GM21786 (cell line): ENCODE data around the gene GOLGA2.

Experiments
- ATAC-seq: cut with Tn5 transposase; IDR thresholded peaks from one replicate; pipeline ENCODE4 v1.9.1; 2021; ENCODE audit not compliant: unreplicated experiment

The GOLGA2 gene

DNA sequence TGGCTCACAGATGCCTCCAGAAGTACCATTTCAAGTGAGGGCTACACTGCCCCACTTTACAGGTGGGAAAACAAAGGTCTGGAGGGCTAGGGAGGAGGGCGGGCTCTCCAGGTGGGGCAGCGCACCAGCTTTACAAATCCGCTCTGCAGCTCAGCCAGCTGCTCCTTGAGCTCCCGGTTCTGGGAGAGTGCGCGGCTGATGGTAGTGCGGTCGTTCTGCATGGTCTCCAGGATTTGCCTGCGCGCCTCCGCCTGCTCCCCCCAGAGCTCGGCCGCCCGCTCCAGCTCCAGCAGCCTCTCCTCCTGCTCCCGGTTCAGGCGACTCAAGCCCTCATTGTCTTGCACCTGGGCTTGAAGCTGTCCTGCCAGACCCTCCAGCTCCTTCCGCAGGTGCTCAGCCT is 15.5 kb downstream of the GOLGA2 start:
- ATAC-seq, result no peak

DNA sequence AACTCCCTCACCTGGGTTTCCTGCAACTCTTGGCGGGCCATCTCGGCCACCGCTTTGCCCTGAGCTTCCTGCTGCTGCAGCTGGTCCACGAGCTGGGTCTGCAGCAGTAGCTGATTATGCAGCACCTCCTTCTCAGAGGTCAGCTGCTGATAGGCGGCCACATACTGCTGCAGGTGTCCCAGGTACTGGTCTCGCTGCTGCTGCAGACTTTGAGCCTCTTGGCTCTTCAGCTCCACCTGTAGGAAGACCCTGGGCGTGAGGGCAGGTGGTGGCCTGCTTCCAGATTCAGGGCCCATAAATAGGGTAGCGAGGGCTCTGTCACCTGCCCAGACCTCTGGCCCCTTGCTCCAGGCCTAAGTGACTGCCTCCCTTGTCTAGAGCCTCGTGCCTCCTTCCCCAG is 16.7 kb downstream of the GOLGA2 start:
- ATAC-seq, result no peak

GRCh38 chr9:128258326-128258725 is 17.5 kb downstream of the GOLGA2 start:
- ATAC-seq, result no peak

DNA sequence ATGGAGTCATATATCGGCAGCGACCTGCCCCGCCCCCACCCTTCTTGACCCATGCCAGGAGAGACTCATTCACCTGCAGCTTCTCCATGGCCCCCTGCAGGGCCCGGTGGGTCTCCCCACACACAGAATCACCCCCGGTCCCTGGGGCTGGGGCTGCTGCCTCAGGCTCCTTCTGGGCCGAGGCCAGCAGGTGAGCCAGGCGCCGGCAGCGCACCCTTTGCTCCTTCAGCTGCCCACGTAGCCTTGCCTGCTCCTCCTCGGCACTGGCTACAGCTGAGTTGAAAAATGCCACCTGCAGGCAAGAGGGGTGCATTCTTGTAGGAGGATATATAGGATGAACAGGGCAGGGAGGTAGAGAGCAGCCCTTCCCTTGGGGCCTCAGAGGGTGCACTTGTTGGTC is 17.9 kb downstream of the GOLGA2 start:
- no peak for ATAC-seq

- ATAC-seq, result no peak
Measured at GRCh38 chr9:128257086-128257825, 18.6 kb downstream of the GOLGA2 start.

DNA sequence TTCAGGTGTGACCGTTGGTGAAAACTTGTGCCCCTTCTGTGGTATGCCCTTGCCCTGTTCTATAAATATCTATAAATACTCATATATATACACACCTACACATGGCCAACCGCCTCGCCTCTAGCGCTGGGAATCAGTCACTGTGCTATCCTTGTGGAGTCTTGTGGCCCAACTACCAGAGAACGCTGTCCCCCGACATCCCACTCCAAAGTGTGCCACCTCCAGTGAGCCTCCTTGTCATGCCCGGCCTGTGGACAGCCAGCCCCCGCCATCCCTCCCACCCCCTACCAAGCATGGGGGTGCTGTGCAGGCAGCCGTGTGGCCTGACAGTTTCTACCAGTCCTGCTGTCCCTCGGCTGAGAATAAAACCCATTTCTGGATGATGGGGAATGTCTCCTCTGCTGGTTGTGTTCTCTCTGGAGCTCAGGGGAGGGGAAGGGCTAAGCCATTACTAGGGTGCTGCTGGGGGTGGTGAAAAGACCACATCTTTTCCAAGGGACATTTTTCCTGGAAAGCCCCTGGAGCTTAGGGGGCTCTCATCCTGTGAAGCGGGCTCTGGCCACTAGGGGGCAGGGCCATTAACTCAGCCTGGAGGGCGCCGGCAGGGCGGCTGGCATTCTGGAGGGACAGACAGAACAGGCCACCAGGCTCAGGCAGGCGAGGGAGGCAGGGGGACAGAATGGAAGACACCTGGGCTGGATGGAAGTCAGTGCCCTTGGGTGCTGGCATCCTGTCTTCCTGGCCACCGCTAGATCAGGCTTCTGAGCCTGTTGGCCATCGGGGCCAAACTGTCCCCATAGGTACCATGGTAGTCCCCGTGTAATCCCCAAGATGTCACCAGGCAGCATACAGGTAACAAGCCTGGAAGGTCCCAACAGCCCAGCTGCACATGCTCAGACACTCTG is 20.7 kb downstream of the GOLGA2 start:
- no peak for ATAC-seq

DNA sequence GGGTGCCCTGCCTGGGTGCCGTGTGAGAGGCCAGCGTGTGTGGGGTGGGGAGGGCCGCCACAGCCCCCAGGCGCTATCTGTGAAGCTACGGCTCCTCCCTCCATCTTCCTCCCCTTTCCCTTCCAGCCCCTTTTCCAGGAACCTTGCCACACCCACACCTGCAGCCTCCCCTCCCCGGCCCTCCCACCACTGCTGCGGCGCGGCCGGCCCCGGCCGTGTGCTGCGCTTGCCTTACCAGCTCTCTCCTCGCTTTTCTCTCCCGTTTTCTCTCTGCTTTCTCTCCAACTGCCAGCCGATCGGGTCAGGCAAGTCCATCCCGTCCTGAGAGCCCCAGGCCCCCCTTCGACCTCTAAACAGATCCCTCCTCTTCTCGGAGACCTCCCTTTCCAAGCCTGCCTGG is 21.4 kb downstream of the GOLGA2 start:
- no peak for ATAC-seq

- no peak for ATAC-seq
Measured at GRCh38 chr9:128253991-128254346, 21.8 kb downstream of the GOLGA2 start.

GRCh38 chr9:128253140-128253990 is 22.4 kb downstream of the GOLGA2 start:
- no peak for ATAC-seq

GRCh38 chr9:128252317-128253139 is 23.3 kb downstream of the GOLGA2 start:
- ATAC-seq, result no peak

- no peak for ATAC-seq
Measured at GRCh38 chr9:128251732-128252100, 24.1 kb downstream of the GOLGA2 start.

- no peak for ATAC-seq
Measured at GRCh38 chr9:128250839-128251731, 24.7 kb downstream of the GOLGA2 start.

DNA sequence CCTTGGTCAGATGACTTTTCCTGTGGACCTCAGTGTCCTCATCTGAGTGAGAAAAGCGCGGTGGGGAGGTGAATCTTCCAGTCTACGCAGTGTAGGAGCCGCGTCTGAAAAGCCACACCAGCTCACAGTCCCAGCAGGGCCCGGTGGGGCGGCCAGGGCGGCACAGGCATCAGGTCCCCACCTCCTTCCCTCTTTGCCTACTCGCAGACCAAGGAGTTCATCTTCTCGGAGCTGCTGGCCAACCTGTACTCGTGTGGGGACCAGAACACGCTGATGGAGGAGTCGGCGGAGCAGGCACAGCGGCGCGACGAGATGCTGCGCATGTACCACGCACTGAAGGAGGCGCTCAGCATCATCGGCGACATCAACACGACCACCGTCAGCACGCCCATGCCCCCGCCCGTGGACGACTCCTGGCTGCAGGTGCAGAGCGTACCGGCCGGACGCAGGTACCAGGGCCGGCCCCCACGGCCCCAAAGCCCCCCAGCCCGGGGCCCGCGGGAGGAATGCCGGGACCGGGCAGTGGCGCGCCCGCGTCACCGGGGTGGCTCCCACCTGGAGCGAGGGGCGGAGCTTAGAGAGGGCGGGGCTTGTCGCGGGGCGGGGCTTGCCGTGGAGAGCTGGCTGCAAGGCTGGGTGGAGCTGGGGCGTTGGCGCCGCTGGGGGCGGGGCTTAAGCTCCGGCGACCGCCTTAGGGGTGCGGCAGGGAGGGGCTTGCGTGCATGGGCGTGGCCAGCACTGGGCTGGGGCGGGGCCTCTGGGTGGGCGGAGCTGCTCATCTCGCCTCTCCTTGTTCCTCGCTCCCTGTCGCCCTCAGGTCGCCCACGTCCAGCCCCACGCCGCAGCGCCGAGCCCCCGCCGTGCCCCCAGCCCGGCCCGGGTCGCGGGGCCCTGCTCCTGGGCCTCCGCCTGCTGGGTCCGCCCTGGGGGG is 25.6 kb downstream of the GOLGA2 start:
- peak; percentile 80 for ATAC-seq

- ATAC-seq, result no peak
Measured at GRCh38 chr9:128249558-128249907, 26.3 kb downstream of the GOLGA2 start.

DNA sequence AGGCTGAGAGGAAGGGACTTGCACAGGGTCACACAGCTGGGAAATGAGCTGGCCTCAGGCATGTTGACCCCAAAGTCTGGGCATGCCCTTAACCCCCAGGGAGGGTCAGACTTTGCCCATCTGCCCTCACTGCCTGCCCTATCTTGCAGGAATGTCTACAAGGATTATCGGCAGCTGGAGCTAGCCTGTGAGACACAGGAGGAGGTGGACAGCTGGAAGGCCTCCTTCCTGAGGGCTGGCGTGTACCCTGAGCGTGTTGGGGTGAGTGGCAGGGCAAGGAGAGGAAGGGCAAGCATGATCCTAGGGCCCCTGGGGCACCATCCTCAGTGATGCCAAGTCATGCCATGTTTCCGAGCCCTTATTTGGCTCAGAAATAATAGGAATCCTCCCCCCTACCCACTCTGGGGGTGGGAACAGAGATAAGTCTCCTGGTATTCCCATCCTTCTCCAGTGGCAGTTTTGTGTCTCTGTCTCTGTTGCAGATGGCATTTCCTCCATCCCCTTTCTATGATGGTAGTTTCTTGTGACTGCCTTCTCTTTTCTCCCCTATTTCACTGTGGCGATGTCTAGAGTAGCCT is 28.5 kb downstream of the GOLGA2 start:
- no peak for ATAC-seq

DNA sequence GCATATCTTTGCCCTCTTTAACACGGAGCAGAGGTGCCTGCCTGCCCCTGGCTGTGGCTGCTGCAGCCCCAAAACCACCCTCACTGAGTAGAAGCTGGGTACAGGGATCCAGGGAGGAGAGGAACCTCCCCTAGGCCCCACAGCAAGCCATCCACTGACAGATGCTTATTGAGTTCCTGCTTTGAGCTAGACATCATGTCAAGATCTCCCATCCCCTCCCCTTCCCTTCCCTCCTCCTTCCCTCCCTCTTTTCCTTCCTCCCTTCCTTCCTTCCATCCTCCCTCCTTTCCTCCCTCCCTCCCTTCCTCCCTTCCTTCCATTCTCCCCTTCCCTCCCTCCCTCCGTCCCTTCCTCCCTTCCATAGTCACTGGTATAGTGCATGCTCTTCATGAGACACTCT is 29.3 kb downstream of the GOLGA2 start:
- ATAC-seq, result no peak

DNA sequence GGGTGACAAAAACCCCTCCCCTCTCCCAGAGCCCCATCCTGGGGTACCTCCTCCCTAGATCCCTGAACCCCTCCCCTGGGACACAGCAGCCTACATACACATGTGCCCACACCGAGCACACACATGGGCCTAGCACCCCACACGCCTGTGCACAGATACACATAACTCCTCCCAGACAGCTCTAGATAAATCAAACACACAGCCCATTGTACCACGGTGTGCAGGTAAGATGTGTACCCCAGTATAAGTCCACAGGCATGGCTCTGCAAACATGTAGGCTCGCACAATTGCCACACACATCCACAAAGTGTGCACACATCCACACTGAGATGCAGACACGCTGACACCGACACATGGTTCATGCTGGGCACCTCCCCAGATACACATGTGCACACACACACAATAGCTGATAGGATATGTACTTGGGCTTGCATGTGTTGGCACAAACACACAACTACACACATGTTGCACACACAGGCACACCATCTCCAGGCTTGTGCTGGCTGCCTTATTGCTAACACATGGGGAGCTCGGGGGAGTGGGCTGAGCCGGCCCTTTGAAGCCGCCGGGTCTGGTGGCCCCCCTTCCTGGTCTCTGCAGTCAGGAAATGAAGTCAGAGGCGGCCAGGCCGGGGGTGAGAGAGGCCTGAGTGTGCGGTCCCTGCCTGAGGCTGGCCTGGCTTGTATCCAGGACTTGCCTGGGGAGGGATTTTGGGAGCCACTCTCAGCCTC is 30.2 kb downstream of the GOLGA2 start:
- no peak for ATAC-seq

DNA sequence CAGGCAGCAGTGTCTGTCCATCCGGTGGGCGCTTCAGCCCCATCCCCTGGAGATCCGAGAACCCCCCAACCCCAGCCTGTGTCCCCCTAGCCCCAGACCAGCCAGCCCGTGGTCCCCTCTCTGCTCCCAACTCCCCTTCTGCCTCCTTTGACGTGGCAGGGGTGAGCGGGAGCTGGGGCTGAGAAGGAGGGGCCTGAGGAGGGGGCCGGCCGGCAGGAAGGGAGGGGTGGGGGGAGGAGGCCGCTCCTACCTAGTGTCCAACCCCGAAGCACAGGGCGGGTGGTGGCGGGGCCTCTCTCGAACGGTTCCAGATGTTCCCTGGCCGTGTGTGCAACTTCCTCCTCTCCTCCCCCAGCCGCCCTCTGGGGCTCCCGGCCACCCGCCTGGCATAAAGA is 31.0 kb downstream of the GOLGA2 start:
- ATAC-seq, result no peak
